Fibroblast of skin of right biceps (primary cell): Measurements from ENCODE around the gene TMEM63A.
"Not testable (repeated sequence)": the region's sequence is repeated elsewhere in the genome, so short reads cannot be mapped to it uniquely, and the experiment has no call there.

Experiments
- DNase-seq: peaks from one replicate; pipeline ENCODE4 v3.0.0-alpha.2; 2013

Gene TMEM63A

DNA sequence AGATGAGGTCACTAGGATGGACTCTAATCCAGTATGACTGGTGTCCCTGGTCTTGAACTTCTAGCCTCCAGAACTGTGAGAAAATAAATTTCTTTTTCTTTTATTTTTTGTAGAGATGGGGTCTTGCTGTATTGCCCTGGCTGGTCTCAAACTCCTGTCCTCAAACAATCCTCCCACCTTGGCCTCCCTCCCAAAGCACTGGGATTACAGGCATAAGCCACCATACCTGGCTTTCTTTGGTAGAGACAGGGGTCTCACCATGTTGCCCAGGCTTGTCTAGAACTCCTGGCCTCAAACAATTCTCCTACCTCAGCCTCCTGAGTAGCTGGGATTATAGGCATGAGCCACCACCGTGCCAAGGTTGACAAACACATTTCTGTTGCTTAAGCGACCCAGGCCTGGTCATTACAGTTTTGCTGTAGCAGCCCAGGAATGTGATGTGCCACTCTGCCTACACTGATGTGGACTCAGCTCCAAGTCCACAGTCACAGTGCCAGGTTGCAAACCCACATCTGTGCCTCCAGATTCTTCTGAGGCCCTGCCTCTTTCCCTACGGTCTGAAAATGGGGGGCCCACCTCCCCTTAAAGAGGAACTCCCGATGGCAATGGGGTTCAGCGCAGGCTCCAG lies 25.9 kb upstream of the TMEM63A start:
- no peak for DNase-seq

DNA sequence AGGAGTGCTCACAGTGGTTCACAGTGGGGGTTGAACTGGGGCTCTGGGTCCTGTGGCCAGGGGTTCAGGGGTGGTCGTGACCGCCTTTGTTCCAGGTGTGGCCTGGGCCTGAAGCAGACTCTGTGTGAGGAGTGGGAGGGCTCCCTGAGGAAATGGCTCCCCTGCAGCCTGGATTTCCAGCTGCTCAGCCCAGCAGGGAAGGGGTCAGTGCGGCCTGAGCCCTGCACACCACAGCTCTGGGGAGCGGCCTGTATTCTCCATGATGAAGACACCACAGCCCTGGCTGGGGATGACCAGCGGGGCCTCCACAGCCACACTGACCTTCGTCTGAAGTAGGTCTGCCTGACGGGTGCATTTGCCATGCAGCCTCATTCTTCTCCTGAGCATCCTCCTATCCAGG lies 25.2 kb upstream of the TMEM63A start:
- DNase-seq = no peak

DNA sequence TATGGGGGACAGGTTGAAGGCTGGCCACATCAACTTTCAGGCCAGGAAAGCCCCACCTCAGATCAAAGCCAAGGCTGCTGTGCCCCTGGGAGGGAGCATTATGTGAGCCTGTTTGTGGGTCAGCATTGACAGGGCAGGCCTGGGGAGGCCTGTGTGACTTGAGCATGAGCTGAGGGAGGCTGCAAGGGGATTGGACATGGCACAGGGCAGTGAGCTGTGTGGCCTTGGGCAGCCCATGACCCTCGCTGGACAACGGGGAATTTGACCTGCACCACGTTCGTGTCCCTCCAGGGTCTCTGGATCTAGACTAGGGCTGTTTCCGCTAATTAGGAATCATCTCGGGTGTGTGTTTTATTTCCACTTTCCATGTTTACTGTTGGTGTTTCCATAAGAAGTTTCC lies 24.3 kb upstream of the TMEM63A start:
- DNase-seq = no peak

DNA sequence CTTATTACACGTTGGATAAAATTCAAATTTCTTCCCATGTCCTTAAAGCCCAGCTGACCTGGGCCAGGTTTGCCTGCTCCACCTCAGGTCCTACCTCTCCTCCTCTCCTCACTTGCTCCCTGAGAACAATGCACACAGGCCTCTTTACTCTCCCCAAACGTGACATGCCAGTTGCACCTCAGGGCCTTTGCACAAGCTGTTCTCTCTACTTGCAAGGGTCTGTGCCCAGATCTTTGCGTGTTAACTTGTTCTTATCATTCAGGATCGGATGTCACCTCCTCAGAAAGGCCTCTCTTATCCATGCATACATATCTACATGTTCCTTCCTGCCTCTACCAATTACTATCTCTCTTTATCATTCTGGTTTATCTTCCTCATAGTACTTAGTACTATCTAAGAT lies 21.4 kb upstream of the TMEM63A start:
- DNase-seq = no peak

DNA sequence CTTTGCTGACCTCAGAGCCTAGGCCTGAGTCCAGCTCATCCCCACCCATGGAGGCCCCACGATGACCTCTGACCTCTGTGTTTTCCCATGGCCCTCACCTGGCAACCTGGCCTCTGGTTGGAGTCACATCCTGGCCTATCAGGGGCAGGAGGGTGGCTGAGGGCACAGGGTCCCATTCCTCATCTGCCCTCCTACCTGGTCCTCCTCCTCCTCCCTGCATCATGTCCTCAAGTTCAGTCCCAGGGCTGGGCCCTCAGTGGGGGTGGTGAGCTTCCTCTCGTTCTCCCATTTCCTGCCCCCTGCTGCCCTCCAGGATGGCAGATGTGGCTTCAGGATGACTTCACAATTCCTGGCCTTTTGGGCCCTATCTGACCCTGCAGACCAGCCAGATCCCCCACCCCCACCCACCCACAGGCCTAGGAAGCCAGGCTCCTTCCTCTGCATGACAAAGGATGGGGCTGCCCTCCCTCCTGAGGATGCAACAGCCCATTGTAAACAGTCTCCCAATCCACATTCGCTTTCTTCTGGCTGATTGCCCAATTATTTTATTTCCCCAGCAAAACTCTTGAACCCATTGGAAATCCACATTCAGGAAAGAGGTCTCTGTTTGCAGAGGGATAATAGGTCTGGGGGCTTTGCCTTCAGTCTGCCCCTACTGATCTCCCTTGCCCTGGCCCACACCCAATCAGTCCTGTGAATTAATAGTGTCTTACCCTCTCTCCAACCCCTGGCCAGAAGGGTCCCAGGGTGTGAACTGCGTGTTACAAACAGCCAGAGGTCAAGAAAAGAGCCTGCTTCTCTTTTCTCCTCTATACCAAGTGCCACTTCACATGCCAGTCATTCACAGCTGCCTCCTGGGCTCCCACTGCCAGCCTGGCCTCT lies 17.1 kb upstream of the TMEM63A start:
- DNase-seq = no peak

DNA sequence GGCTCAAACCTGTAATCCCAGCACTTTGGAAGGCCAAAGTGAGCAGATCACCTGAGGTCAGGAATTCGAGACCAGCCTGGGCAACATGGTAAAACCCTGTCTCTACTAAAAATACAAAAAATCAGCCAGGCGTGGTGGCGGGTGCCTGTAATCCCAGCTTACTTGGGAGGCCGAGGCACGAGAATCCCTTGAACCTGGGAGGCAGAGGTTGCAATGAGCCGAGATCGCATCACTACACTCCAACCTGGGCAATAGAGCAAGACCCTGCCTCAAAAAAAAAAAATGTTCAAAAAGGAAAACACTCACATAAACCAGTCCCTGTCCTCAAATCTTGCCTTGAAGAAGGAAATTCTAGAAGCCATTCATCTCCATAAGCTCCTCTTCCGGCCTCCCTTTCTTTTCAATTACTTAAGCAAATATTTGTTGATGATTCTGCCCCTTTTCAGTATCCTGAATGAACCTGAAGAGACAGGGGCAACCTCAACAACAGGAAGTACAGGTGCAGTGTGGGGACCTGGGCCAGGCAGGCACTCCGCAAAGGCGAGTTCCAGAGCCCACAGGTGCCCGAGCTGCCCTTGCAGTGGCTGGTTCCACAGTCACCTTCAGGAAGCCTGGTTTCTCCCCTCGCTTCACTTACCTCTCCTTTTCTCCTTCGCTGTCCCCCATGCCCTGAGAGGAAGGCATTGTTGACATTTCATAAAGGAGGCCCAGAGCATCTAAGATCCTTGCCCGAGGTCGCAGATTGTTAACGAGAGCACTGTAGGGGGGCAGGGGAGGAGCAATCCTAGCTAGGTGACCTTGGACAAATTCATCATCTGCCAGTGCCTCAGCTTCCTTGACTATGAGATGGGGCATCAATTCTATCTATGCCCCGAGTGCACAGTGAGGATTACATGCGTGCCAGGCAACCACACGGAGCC lies 15.7 kb upstream of the TMEM63A start:
- no peak for DNase-seq

DNA sequence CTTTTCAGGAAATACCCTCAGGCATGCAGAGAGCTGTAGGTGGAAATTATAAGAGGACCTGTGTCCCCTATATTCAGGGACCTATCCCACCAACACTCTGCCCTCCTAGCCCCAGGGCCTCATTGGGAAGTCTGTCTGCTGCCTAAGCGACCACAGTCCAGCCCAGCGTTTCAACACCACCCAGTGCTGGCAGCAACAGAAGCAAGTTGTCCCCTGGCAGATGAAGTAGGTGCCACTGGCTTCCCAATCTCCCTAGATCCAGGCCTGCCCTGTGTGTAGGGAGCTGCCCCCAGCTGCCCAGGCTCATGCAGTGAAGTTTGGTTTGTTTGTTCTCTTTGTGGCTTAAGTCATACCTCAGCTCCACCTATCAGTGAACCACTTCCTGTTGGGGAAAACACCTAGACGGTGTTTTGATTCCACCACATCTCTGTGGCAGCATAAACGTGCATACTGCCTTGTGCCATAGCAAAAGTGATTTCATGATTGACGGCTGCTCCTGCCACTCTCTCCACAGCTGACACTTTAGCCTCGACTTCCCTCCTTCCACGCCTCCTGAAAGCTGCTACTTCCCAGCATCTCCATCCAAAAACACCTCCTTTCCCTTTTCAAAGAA lies 14.9 kb upstream of the TMEM63A start:
- DNase-seq = no peak

DNA sequence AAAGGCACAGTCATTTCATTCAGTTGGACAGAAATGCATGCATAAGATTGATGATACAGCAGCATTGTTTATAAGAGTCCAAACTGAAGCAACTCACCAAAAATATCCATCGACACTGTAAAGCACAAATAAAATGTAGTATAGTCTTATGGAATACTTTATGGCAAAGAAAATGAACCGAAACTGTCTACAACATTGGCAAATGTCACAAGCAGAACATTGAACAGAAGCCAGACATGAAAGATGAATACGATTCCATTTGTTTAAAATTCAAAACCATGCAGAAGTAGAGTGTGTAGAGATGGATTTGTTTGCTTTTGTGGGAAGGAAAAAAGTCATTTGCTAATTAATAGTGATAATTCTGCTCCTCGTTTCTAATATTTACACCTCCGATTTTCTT lies 14.3 kb upstream of the TMEM63A start:
- DNase-seq = no peak

DNA sequence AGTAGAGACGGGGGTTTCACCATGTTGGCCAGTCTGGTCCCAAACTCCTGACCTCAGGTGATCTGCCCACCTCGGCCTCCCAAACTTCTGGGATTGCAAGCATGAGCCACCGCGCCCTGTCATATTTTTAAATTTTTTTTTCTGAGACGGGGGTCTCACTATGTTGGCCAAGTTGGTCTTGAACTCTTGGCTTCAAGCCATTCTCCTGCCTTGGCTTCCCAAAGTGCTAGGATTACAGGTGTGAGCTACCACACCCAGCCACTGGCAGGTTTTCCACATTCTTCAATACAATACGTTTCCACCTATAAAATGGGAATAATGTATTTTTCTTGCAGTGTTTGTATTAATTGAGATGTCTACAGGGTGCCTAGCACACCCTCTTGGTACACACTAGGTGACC lies 10.1 kb upstream of the TMEM63A start:
- no peak for DNase-seq

DNA sequence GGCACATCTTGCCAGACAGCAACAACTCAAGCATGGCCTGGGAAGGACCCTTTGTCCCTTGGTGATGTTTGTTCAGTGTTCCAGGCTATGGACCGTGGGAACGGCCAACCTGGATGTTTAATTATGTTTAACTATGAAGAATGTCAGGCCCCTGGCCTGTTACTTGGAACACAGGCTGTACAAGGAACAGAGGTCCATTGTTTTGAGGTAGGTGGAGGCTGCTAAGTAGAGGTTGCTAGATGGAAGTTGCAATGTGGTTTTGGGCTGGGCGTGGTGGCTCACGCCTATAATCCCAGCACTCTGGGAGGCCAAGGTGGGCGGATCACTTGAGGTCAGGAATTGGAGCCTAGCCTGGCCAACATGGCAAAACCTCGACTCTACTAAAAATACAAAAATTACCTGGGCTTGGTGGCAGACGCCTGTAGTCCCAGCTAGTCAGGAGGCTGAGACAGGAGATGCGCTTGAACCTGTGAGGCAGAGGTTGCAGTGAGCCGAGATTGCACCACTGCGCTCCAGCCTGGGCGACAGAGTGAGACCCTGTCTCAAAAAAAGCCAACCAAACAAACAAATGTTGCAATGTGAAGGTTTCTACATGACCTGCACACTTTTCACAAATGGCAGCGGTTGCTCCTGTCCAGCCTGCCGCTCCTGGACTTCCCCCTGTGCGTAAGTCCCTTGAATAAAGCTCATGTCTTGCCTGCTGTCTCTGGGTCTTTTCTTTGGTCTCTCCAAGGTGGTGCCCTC lies 9.2 kb upstream of the TMEM63A start:
- DNase-seq = no peak

DNA sequence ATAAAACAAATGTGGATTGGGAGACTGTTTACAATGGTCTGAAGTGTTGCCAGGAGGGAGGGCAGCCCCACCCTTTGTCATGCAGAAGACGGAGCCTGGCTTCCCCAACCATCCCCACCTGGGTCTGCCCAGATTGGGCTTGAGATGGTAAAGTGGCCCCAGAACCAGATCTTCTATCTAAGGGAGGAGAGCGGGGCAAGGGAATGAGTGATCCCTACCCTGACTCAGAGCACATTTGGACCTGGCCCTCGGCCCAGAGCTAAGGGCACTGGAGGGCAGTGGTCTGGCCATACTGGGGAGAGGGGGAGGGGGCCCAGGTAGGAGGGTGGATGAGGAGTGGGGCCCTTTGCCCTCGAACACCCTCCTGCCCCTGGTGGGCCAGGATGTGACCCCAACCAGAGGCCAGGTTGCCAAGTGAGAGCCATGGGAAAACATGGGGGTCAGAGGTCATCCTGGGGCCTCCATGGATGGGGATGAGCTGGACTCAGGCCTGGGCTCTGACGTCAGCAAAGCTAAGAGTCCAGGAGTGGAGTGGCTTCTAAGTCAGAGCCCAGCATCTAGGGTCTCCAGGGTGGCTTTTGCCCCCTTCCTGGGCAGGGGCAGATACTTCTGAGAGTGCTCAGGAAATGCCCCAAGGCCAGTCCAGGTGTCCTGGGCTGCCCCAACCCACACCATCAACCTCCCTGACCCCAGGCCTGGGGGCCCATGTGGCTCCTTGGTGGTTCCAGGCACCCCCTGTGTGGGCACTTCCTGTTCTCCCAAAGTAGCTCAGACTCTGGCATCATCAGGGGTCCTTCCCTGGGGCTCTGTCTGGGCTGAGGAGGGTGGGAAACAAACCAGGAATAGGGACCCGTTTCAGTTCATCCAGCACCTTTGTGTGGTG lies 8.4 kb upstream of the TMEM63A start:
- DNase-seq = no peak

DNA sequence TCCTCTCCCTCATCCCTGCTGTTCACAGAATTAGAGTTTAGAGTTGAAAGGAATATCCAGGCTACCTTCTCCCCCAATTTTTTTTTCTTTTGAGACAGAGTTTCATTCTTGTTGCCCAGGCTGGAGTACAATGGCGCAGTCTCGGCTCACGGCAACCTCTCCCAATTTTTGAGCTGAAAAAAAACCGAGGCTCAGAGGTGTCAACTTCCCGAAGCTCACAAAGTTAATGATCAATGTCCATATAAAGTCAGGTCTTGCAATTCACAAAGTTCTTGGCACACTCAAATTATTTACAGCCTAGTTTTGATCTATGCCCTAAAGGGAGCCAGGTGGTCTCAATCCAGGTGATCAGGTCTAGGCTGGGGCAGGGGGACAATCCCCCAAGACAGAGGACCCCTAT lies 7.6 kb upstream of the TMEM63A start:
- no peak for DNase-seq

DNA sequence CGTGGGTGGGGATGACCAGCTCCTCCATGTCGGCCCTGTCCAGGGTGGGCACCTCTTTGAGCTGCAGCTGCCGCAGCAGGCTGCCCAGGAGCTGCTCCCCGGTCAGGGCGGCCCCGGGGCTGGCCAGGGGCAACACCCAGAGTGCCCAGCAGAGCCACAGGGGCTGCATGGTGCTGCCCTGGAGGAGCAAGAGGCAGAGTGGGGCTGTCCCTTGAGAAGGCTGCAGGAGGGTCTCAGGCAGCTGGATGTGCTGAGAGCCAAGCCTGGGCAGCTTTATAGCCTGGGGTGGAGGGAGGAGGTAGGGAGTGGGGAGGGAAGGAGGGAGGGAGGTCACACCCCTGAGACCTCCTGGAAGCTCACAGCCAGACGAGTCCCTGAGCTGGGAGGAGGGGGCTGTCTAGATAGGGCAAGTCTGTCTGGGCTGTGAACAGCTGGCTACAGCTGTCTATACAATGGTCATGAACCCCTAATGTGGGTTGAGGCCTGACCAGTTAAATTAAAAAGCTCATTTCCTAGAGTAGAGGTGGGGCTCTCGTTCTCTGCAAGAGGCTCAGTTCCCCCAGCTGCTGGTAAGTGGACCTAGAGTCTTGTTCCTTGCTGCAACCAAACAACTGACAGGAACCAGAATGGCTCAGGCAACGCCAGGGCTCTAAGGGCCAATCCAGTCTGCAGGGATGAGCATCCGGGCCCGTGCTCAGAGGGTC lies 6.9 kb upstream of the TMEM63A start, which contains the start of gene LEFTY1:
Gene LEFTY1 (minus strand): TSS at position 249 of the 704 bp plus-strand sequence. CDS start 80 bp downstream, at position 169.
- no peak for DNase-seq

DNA sequence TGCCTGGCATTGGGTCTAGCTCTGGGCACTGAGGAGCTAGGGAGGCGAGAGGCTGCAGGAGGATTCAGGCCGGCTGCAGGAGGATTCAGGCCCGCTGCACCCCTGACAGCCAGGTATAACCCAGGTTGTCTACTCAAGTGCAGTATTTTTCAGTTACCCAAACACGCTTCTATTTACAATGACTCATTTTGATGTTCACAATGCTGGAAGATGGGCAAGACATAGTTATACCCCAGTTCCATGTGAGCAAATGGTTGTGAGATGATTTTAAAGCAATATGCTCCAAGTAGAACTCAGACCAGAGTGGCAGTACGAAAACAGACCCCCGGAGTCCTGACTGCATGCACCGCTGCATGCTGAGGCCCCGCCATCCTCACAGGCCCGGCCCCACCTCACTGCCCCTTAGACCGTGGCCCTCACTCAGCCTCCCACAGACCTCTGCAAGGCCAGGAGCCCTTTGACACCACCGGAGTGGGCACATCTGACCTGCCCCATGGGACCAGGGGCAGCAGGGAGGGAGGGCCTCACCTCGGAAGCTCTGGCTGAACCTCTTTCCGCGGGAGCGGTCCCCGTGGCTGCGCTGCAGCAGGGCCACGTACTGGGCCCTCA lies 6.2 kb upstream of the TMEM63A start:
- DNase-seq = no peak

DNA sequence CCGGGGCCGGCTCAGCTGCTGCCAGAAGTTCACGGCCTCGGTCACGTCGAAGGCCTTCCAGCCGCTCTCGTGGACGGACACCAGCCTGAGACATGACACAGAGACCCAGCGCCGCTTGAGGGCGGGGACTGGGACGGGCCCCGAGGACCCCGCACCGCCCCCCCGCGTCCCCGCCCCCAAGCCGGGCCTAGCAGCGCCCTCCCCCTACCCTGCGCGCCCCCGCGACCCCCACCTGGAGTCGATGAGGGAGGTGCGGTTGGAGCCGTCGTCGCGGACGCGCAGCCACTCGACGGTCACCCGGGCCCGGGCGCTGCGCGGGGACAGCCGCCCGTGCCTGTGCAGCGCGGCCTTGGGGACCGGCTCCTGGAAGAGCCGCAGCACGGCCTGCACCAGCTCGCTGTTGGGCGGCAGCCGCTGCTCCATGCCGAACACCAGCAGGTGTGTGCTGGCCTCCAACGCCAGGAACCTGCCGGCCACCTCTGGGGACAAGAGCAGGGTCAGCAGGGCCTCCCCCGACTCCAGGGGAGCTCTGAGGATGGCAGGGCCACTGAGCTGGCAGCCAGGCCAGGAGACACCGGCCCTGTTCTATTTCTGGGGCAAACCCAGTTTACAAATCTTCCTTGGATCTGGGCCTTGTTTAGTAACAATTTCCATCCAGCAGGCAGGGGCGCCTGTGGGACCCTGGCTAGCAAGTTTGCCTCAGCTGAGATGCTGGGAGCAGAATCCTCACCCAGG lies 5.5 kb upstream of the TMEM63A start:
- DNase-seq = not testable (repeated sequence)

DNA sequence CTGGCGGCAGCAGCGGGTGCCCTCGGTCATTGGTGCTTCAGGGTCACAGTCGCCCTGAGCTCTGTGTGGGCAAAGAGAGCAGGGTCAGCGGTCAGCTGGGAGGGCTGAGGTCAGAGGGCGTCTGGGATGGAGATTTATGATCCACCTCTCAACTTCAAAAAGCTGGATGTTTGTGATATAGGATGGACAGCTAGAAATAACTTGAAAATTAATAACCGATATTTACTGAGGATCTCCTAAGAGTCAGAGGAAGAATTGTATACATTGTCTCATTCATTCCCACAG lies 4.8 kb upstream of the TMEM63A start:
- no peak for DNase-seq

DNA sequence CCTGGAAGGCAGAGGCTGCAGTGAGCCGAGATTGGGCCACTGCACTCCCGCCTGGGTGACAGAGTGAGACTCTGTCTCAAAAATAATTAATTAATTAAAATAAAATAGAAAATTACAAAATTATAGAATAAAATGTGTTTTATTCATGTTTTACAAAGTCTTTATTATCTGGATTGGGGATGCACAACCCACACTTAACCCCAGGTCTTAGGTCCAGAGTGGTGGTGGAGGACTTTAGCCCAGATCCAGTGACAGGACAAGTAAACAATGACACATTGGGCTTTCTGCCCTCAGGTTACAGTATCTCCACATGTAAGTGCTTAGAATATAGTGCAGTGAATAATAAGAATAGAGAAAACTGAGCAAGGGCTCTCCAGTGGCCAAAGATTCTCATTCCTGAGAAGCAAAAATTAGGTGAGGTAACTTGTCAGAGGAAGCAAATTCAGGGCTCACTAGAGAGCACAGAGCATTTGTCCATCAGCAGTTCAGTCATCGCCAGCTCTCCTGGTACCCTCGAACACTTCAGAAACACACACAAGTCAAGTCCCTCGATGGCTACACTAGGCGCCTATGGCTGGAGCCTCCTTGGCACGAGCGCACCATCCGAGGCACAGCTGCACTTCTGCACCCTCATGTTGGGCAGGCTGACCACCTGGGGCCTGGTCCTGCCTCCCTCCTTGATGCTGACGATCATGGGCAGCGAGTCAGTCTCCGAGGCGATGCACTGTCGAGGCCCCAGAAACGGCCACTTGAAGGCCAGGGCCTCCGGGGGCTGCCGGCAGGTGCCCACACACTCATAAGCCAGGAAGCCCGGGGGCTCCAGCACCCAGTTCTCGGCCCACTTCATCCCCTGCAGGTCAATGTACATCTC lies 4.2 kb upstream of the TMEM63A start:
- no peak for DNase-seq

DNA sequence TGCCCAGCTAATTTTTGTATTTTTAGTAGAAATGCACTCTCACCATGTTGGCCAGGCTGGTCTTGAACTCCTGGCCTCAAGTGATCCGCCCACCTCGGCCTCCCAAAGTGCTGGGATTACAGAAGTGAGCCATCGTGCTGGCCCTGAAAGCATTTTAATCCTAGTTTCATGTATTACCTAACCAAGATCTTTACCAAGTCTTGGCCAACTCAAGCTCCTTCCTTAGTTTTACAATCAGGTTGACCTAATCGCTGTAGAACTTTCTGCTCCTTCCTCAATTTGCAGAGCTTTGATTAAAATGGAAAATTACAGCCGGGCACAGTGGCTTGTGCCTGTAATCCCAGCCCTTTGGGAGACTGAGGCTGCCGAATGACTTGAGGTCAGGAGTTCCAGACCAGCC lies 3.2 kb upstream of the TMEM63A start:
- no peak for DNase-seq
